Measurements from ENCODE around the gene CKM. TPM values are rescaled to one million over a fixed set of nuclear protein-coding genes. Genes with fewer than 3 reads are reported as not detected.

The CKM gene
- total RNA-seq, 1 experiment from 2014 or later: not detected

DNA sequence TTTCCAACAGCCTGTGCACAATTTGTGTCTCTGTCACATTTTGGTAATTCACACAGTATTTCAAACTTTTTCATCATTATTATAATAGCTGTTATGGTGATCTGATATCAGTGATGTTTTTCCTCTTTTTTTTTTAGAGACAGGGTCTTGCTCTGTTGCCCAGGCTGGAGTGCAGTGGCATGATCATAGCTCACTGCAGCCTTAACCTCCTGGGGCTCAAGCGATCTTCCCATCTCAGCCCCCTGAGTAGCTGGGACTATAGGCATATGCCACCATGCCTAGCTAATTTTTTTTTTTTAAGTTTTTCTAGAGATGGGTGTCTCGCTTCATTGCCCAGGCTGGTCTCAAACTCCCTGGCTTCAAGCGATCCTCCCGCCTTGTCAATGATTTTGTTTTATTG lies 65.8 kb downstream of the CKM start:
- no peaks in the 10 kb centered on the region for H3K27me3 ChIP-seq (replicated peaks)
- H3K4me1 ChIP-seq (replicated peaks): peaks cover 13% of the 10 kb centered on the region
- DNase-seq (ENCODE audit: low read depth in 1 of 2, low spot score in 2 of 2): no peak
- H3K36me3 ChIP-seq: peaks cover 20% of the 10 kb centered on the region
- no peak overlapping the region for H3K27ac ChIP-seq
- no peaks in the 10 kb centered on the region for H3K9me3 ChIP-seq (replicated peaks)
- no peak overlapping the region for H3K4me3 ChIP-seq

Other genes with a start within 250 kb of the CKM start
- not detected in 2 replicates for gene ZNF296, start 246.4 kb downstream of the CKM start, total RNA-seq (2014; rRNA removed; shearing (Covaris generic))
- gene GEMIN7, start 243.6 kb downstream of the CKM start, total RNA-seq (2014; rRNA removed; shearing (Covaris generic)): 42.0 and 46.9 TPM in 2 replicates
- 34.6 and 38.4 TPM in 2 replicates for gene PPP1R37, start 229.7 kb downstream of the CKM start, total RNA-seq (2014; rRNA removed; shearing (Covaris generic))
- gene NKPD1, start 161.9 kb downstream of the CKM start, total RNA-seq (2014; rRNA removed; shearing (Covaris generic)): not detected in 2 replicates
- 13.3 and 19.9 TPM in 2 replicates for gene TRAPPC6A, start 144.6 kb downstream of the CKM start, total RNA-seq (2014; rRNA removed; shearing (Covaris generic))
- 2.9 and 10.6 TPM in 2 replicates for gene BLOC1S3, start 144.1 kb downstream of the CKM start, total RNA-seq (2014; rRNA removed; shearing (Covaris generic))
- 0.05 TPM in 1 of 2 replicates, not detected in the other for gene EXOC3L2, start 77.5 kb downstream of the CKM start, total RNA-seq (2014; rRNA removed; shearing (Covaris generic))
- gene MARK4, start 71.6 kb downstream of the CKM start, total RNA-seq (2014; rRNA removed; shearing (Covaris generic)): 11.3 and 15.6 TPM in 2 replicates
- 0.37 TPM in 1 of 2 replicates, not detected in the other for gene KLC3, start 17.9 kb upstream of the CKM start, total RNA-seq (2014; rRNA removed; shearing (Covaris generic))
- 45.8 and 63.4 TPM in 2 replicates for gene ERCC2, start 47.7 kb upstream of the CKM start, total RNA-seq (2014; rRNA removed; shearing (Covaris generic))
- gene PPP1R13L, start 82.2 kb upstream of the CKM start, total RNA-seq (2014; rRNA removed; shearing (Covaris generic)): 5.1 and 5.6 TPM in 2 replicates
- gene POLR1G, start 83.8 kb upstream of the CKM start, total RNA-seq (2014; rRNA removed; shearing (Covaris generic)): 10.5 and 25.5 TPM in 2 replicates
- gene ERCC1, start 101.0 kb upstream of the CKM start, total RNA-seq (2014; rRNA removed; shearing (Covaris generic)): 102 and 247 TPM in 2 replicates
- 1.1 TPM in 1 of 2 replicates, not detected in the other for gene FOSB, start 145.1 kb upstream of the CKM start, total RNA-seq (2014; rRNA removed; shearing (Covaris generic))
- 5.1 and 7.5 TPM in 2 replicates for gene RTN2, start 174.2 kb upstream of the CKM start, total RNA-seq (2014; rRNA removed; shearing (Covaris generic))
- gene PPM1N, start 175.6 kb upstream of the CKM start, total RNA-seq (2014; rRNA removed; shearing (Covaris generic)): 0.29 TPM in 1 of 2 replicates, not detected in the other
- gene VASP, start 184.6 kb upstream of the CKM start, total RNA-seq (2014; rRNA removed; shearing (Covaris generic)): 115 TPM in 2 replicates

Measured in SJSA1 (cell line).